ENCODE results near the gene TMEM184A. TPM values are rescaled to one million over a fixed set of nuclear protein-coding genes. Genes with fewer than 3 reads are reported as not detected.

Gene TMEM184A
- total RNA-seq, 2 donors from 2014 or later, result 35.8 to 54.3 TPM

DNA sequence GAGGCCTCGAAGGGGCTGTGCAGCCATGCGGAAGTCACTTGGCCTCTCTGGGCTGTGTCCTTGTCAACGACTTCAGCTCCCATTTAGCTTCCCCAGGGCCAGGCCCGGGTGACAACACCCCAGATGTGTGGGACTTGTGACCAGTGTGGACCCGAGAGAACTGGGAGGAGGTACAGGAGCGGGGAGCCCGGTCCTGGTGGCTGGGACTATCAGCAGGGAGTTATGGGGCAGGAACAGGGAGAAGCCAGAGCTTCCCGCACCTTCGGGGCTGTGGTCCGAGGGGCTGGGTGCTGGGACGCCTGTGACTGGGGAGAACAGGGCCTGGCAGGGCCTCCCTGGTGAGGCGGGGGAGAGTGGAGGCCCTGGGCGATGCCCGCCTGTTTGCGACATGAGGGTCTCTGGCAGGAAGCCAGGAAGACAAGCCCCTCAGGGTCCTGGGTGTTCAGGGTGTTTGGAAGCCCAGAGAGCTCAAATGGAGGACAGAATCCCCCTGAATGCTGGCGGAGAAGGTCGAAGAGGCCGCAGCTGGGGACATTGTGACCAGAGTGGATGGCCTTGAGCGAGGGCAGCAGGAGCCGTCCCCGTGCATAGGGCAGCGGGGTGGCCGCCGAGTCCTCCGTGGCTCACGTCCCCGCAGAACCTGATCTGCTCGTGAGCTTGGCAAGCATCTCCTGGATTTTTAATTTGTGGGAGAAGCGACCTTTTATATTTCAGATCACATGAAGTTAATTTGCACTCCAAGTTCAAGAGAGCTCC is 43.8 kb upstream of the TMEM184A start:
- Histone ChIP-seq H3K9me3 (no peaks in the 10 kb centered on the region), H3K9ac (ENCODE audit: low read depth in 2 of 2, low read length in 2 of 2) (no peak overlapping the region), H3K4me3 (no peak overlapping the region), H3K27me3 (peaks cover 4% of the 10 kb centered on the region), H3K27ac (no peak overlapping the region), H3K4me1 (no peaks in the 10 kb centered on the region), H3K36me3 (no peaks in the 10 kb centered on the region)
- TF ChIP-seq, protein P1, sequence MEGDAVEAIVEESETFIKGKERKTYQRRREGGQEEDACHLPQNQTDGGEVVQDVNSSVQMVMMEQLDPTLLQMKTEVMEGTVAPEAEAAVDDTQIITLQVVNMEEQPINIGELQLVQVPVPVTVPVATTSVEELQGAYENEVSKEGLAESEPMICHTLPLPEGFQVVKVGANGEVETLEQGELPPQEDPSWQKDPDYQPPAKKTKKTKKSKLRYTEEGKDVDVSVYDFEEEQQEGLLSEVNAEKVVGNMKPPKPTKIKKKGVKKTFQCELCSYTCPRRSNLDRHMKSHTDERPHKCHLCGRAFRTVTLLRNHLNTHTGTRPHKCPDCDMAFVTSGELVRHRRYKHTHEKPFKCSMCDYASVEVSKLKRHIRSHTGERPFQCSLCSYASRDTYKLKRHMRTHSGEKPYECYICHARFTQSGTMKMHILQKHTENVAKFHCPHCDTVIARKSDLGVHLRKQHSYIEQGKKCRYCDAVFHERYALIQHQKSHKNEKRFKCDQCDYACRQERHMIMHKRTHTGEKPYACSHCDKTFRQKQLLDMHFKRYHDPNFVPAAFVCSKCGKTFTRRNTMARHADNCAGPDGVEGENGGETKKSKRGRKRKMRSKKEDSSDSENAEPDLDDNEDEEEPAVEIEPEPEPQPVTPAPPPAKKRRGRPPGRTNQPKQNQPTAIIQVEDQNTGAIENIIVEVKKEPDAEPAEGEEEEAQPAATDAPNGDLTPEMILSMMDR (IDR thresholded peaks at IDR 0.05), result no peak
- DNase-seq, result no peak
- intact Hi-C loops (cut with DNase I), result no loop called here

DNA sequence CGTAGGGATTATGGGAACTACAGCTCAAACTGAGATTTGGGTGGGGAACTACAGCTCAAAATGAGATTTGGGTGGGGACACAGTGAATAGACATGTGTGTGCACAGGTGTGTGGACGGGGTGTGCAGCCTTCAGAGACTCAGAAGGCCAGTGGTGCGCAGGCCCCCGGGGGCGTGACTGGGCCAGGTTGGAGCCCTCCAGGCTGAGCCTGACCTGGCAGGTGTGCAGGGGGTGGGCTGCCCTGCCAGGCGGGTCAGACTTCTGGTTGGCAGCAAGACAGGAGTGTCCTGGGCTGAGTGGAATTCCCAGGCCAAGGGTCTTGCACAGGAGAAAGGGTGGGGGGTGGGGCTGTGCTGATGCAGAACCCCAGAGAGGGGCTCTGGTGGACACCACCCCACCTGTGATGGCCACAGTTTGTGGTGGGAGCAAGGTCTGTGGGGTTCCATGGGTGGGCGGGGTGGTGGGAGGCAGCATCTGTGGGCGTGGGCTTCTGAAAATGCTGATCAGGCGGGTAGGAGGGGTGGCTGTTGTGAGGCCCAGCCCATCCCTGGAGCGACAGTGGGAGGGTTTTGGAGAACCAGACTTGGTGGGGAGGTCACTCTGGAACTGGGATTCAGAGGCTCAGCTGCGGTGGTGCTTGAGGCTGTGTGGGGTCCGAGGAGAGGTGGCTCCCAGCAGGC is 43.1 kb upstream of the TMEM184A start:
- Histone ChIP-seq H3K27me3 (peaks cover 2% of the 10 kb centered on the region), H3K27ac (no peak overlapping the region), H3K4me3 (no peak overlapping the region), H3K4me1 (no peaks in the 10 kb centered on the region), H3K9me3 (no peaks in the 10 kb centered on the region), H3K9ac (ENCODE audit: low read depth in 2 of 2, low read length in 2 of 2) (no peak overlapping the region), H3K36me3 (no peaks in the 10 kb centered on the region)
- intact Hi-C loops (cut with DNase I), result no loop called here
- TF ChIP-seq, protein P1 (IDR thresholded peaks at IDR 0.05), result no peak
- no peak for DNase-seq

DNA sequence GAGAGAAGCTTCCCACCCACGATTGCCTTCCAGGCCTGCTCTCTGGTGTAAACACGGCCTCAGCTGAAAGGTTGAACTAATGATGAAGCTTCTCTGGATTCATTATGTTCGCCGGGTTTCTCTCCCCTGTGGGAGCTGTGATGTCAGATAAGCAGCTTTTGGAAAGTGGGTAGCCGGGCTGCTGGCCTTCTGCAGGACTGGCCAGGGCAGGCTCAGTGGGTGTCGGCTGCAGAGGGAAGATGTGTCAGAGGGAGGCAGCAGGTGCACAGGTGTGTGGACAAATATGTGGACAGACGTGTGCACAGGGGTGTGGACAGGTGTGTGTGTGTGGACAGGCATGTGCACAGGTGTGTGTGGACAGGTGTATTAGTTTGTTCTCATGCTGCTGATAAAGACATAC is 42.3 kb upstream of the TMEM184A start:
- DNase-seq, result no peak
- no peak overlapping the region for H3K27ac ChIP-seq
- intact Hi-C loops (cut with DNase I), result no loop called here
- no peaks in the 10 kb centered on the region for H3K27me3 ChIP-seq
- H3K36me3 ChIP-seq, result no peaks in the 10 kb centered on the region
- H3K4me3 ChIP-seq, result no peak overlapping the region
- TF ChIP-seq, protein P1 (IDR thresholded peaks at IDR 0.05), result no peak
- H3K4me1 ChIP-seq, result no peaks in the 10 kb centered on the region
- H3K9ac ChIP-seq (ENCODE audit: low read depth in 2 of 2, low read length in 2 of 2), result no peak overlapping the region
- no peaks in the 10 kb centered on the region for H3K9me3 ChIP-seq

DNA sequence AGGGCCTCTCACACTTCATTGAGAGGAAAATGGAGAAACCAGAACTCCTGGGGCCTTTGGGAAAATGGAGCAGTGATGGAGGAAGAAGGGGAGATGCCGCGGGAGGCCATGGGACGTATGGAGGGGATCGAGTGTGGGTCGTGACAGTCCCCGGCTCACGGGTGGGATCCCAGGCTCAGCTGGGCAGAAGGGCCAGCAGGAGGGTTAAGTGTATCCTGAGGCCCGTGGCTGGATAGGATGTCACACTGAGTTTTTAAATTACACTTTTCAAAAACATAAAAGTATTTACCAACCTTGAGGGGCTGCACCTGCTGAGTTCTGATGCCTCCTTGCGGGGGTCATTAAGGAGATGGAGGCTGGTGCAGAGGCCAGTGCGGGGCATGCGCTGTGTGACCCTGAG is 41.8 kb upstream of the TMEM184A start:
- Histone ChIP-seq H3K36me3 (no peaks in the 10 kb centered on the region), H3K27me3 (no peaks in the 10 kb centered on the region)

DNA sequence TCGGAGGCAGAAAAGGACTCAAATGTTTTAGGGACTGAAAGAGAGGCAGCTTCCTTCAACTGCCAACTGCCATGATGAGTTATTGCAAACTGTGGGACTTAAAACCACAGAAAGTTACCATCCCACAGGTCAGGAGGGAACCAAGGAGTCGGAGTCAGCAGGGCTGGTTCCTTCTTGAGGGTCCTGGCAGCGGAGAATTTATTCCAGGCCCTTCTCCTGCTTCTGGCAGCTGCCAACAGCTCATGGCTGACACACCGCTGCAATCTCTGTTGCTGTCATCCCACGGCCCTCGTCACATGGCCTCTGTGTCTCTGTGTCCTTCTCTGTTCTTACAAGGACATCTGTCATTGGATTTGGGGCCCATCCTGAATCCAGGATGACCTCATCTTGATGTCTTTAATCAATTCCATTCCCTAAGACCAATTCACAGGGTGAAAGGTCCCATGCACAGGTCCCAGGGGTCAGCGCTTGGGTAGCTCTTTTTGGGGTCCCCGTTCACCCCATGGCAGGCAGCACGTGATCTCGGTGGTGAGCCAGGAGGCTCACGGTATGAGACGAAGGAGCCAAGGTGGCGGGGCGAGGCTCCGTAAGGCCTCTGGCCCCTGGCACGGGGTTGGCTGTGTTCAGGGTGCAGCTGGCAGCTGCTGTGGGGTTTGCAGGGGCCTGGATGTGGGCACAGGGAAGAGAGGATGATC is 41.2 kb upstream of the TMEM184A start:
- intact Hi-C loops (cut with DNase I), result no loop called here
- no peak overlapping the region for H3K27ac ChIP-seq
- no peak overlapping the region for H3K9ac ChIP-seq (ENCODE audit: low read depth in 2 of 2, low read length in 2 of 2)
- H3K27me3 ChIP-seq, result no peaks in the 10 kb centered on the region
- TF ChIP-seq, protein P1 (IDR thresholded peaks at IDR 0.05), result no peak
- H3K9me3 ChIP-seq, result no peaks in the 10 kb centered on the region
- no peaks in the 10 kb centered on the region for H3K4me1 ChIP-seq
- H3K4me3 ChIP-seq, result no peak overlapping the region
- DNase-seq, result no peak
- no peaks in the 10 kb centered on the region for H3K36me3 ChIP-seq

More for the DNA sequence above, 41.8 kb upstream of the TMEM184A start:
- Histone ChIP-seq H3K4me1 (no peaks in the 10 kb centered on the region), H3K9ac (ENCODE audit: low read depth in 2 of 2, low read length in 2 of 2) (no peak overlapping the region), H3K9me3 (no peaks in the 10 kb centered on the region), H3K4me3 (no peak overlapping the region), H3K27ac (no peak overlapping the region)
- no peak for DNase-seq
- TF ChIP-seq, protein P1 (IDR thresholded peaks at IDR 0.05), result no peak
- intact Hi-C loops (cut with DNase I), result no loop called here

Data from colonic mucosa (tissue), 4 donors.